ENCODE data around the gene LMF1. TPM values are rescaled to one million over a fixed set of nuclear protein-coding genes. Genes with fewer than 3 reads are reported as not detected.

LMF1 gene
- total RNA-seq, 1 donor from 2014 or later: 36.1 TPM

DNA sequence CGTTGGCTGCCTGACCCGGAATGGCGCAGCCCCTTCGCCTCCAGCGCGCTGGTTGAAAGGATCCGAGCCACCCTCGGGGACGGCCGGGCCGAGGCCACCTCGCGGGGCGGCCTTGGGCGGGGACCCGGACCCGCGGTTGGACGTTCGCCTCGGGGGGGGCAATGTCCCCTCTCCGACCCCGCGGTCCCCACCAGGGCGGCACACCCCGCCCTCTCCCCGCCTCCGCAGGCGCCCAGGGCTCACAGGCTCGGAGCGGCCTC, 9.7 kb upstream of the LMF1 start:
- intact Hi-C loops (cut with micrococcal nuclease): no loop called here
- H3K4me1 Mint-ChIP-seq: peaks cover 2% of the 10 kb centered on the region
- no peaks in the 10 kb centered on the region for H3K9me3 Mint-ChIP-seq
- H3K27me3 Mint-ChIP-seq: peaks cover 24% of the 10 kb centered on the region
- no peak overlapping the region for H3K4me3 Mint-ChIP-seq
- ChIA-PET POLR2A (interaction anchor here (0.5 to 1.1 kb wide), 2 partner anchors 11 to 305 kb away, joined by 3 read pairs; partner anchors contain the start of gene RHBDL1), CTCF (no interaction called here)
- no peak overlapping the region for H3K27ac Mint-ChIP-seq
- DNase-seq (peak; percentile 32), ATAC-seq (ENCODE audit: low read depth) (peak; percentile 12)
- TF ChIP-seq, protein P1, sequence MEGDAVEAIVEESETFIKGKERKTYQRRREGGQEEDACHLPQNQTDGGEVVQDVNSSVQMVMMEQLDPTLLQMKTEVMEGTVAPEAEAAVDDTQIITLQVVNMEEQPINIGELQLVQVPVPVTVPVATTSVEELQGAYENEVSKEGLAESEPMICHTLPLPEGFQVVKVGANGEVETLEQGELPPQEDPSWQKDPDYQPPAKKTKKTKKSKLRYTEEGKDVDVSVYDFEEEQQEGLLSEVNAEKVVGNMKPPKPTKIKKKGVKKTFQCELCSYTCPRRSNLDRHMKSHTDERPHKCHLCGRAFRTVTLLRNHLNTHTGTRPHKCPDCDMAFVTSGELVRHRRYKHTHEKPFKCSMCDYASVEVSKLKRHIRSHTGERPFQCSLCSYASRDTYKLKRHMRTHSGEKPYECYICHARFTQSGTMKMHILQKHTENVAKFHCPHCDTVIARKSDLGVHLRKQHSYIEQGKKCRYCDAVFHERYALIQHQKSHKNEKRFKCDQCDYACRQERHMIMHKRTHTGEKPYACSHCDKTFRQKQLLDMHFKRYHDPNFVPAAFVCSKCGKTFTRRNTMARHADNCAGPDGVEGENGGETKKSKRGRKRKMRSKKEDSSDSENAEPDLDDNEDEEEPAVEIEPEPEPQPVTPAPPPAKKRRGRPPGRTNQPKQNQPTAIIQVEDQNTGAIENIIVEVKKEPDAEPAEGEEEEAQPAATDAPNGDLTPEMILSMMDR (IDR thresholded peaks at IDR 0.05): no peak
- no peaks in the 10 kb centered on the region for H3K36me3 Mint-ChIP-seq (ENCODE audit: low read depth)

DNA sequence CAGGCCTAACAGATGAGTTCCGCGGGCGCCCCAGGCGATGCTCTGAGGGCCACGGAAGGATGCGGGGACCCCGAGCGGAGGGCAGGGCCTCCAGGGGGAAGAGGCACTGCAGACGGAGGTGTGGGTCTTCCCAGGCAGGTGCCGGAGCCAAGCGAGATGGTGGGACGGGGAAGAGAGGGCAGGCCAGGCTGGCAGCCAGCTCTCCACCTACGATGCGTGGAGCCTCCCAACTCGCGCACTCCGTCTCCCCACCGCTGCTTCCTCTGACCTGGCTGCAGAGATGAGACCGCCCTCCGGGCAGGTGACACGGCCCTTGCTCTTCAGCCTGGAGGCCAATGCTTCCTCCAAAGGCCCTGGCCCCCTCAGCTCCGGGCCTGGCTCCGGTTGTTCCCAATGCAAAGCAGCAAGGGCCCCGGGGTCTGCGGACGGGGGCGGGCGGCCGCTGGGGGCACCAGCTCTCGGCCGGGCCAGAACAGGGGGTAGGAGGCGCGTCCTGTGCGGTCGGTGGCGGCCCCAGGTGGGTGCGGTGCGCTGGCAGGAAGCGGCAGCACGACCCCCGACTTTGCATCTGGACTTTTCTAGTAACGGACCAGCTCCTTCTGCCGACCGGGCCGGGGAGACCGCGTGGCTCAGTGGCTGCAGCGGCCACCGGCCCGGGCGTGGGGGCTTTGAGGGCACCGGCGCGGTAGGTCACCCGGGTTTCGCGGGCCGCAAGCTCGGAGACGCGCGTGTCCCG, 9.2 kb upstream of the LMF1 start:
- TF ChIP-seq, protein P1 (IDR thresholded peaks at IDR 0.05): no peak
- no peaks in the 10 kb centered on the region for H3K9me3 Mint-ChIP-seq
- DNase-seq (no peak), ATAC-seq (ENCODE audit: low read depth) (peak; percentile 18)
- H3K4me3 Mint-ChIP-seq: peak overlapping the region; percentile 32
- H3K36me3 Mint-ChIP-seq (ENCODE audit: low read depth): no peaks in the 10 kb centered on the region
- H3K4me1 Mint-ChIP-seq: peaks cover 2% of the 10 kb centered on the region
- H3K27me3 Mint-ChIP-seq: peaks cover 25% of the 10 kb centered on the region
- CTCF ChIA-PET: no interaction called here
- intact Hi-C loops (cut with micrococcal nuclease): loop anchor here (10.0 kb wide), 1 partner anchor 635 kb away; the partner anchor contains the start of genes CRAMP1 and IFT140
- H3K27ac Mint-ChIP-seq: no peak overlapping the region
- POLR2A ChIA-PET: interaction anchor here (0.5 to 1.1 kb wide), 2 partner anchors 10 to 304 kb away, joined by 3 read pairs; partner anchors contain the start of gene RHBDL1

DNA sequence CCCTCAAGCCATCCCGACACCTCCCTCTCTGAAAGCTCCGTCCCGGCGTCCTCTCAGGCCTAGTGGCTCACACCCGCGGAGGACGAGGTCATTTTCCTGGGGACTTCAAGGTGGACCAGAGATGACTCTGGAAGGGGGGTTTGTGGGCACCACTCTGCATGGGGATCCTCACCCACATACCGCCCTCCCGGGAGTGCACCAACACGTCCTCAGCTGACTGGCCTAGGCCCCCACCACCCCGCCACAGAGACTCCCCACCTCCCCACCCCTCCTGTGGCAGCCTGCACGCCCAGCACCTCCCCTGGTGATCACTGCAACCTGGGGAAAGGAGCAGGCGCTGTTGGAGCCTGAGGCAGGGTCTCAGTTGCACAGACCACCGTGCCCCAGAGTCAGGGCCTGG, 8.4 kb upstream of the LMF1 start:
- no peaks in the 10 kb centered on the region for H3K9me3 Mint-ChIP-seq
- TF ChIP-seq, protein P1 (IDR thresholded peaks at IDR 0.05): no peak
- DNase-seq: no peak
- ChIA-PET CTCF (no interaction called here), POLR2A (no interaction called here)
- no peaks in the 10 kb centered on the region for H3K36me3 Mint-ChIP-seq (ENCODE audit: low read depth)
- no peak overlapping the region for H3K27ac Mint-ChIP-seq
- intact Hi-C loops (cut with micrococcal nuclease): loop anchor here (10.0 kb wide), 1 partner anchor 636 kb away; the partner anchor contains the start of genes CRAMP1 and IFT140
- H3K4me3 Mint-ChIP-seq: no peak overlapping the region
- H3K27me3 Mint-ChIP-seq: peaks cover 25% of the 10 kb centered on the region
- peaks cover 2% of the 10 kb centered on the region for H3K4me1 Mint-ChIP-seq
- ATAC-seq (ENCODE audit: low read depth): no peak

DNA sequence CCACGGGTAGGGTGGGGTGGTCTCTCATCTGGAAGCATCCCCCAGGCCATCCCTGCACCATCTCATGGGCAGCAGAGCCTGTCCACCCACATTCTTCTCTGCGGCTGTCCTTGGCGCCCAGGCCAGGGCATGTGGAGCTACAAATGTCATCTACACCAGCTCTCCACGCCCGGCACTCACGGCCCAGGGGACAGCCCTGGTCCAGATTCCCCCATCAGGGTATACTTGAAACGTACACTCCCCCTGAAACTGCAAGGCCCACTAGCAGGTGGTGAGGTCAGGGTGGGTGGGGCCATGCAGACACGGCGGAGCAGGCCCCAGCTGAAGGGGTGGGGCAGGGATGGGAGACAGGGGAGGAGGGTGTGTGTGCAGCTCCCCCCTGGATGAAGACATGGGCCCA, 7.6 kb upstream of the LMF1 start:
- Mint-ChIP-seq H3K27ac (no peak overlapping the region), H3K27me3 (peaks cover 25% of the 10 kb centered on the region), H3K4me3 (no peak overlapping the region), H3K36me3 (ENCODE audit: low read depth) (no peaks in the 10 kb centered on the region), H3K4me1 (peaks cover 2% of the 10 kb centered on the region), H3K9me3 (no peaks in the 10 kb centered on the region)
- ATAC-seq (ENCODE audit: low read depth): no peak
- CTCF ChIA-PET: no interaction called here
- TF ChIP-seq, protein P1 (IDR thresholded peaks at IDR 0.05): no peak
- no peak for DNase-seq
- POLR2A ChIA-PET: no interaction called here
- intact Hi-C loops (cut with micrococcal nuclease): loop anchor here (10.0 kb wide), 1 partner anchor 636 kb away; the partner anchor contains the start of genes CRAMP1 and IFT140

DNA sequence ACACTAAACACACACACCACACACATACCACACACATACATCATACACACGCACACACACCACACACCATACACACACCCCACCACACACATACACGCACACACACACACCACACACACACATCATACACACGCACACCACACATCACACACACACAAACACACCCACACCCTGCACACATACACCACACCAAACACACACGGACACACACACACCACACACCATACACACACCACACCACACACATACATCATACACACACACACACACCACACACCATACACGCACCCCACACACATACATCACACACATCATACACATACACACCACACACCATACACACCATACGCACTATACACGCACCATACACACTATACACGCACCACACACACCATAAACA, 7.1 kb upstream of the LMF1 start:
- H3K9me3 Mint-ChIP-seq: no peaks in the 10 kb centered on the region
- peaks cover 2% of the 10 kb centered on the region for H3K4me1 Mint-ChIP-seq
- H3K36me3 Mint-ChIP-seq (ENCODE audit: low read depth): no peaks in the 10 kb centered on the region
- H3K4me3 Mint-ChIP-seq: no peak overlapping the region
- no peak overlapping the region for H3K27ac Mint-ChIP-seq
- POLR2A ChIA-PET: no interaction called here
- no peak for ATAC-seq (ENCODE audit: low read depth)
- TF ChIP-seq, protein P1 (IDR thresholded peaks at IDR 0.05): no peak
- no peak for DNase-seq
- H3K27me3 Mint-ChIP-seq: peaks cover 26% of the 10 kb centered on the region
- CTCF ChIA-PET: no interaction called here
- intact Hi-C loops (cut with micrococcal nuclease): loop anchor here (10.0 kb wide), 1 partner anchor 637 kb away; the partner anchor contains the start of genes CRAMP1 and IFT140
